Activated CD4-positive, alpha-beta T cell treated with anti-CD3 and anti-CD28 coated beads, Interleukin-2, amount 50 U/mL, for 1 hour (primary cell): ENCODE results near the gene KLHL18.
"Not testable (repeated sequence)": the region's sequence is repeated elsewhere in the genome, so short reads cannot be mapped to it uniquely, and the experiment has no call there.

ENCODE experiments used
- DNase-seq: peaks from one replicate; pipeline ENCODE4 v3.0.0-alpha.2; 2020

The KLHL18 gene

GRCh38 chr3:47282424-47283192, at the start of gene KLHL18, which contains the start of gene KIF9:
Gene KLHL18, plus strand, starts transcription at chr3:47282944. Its CDS starts 22 bp downstream, at chr3:47282966.
Gene KIF9, minus strand, starts transcription at chr3:47282799. Its CDS starts 5,425 bp downstream, at chr3:47277374.
- peak; percentile 96 for DNase-seq

GRCh38 chr3:47238017-47238416, 44.7 kb upstream of the KLHL18 start:
- no peak for DNase-seq

GRCh38 chr3:47239929-47240328, 42.8 kb upstream of the KLHL18 start:
- DNase-seq, result no peak

GRCh38 chr3:47243419-47244147, 39.2 kb upstream of the KLHL18 start:
- DNase-seq, result no peak

- no peak for DNase-seq
Observed at GRCh38 chr3:47244531-47245100, 38.1 kb upstream of the KLHL18 start.

- DNase-seq, result no peak
Observed at GRCh38 chr3:47245271-47245670, 37.5 kb upstream of the KLHL18 start.

- no peak for DNase-seq
Observed at GRCh38 chr3:47247131-47248064, 35.3 kb upstream of the KLHL18 start.

GRCh38 chr3:47250309-47251060, 32.3 kb upstream of the KLHL18 start:
- DNase-seq, result no peak

- DNase-seq, result not testable (repeated sequence)
Observed at GRCh38 chr3:47251085-47251484, 31.7 kb upstream of the KLHL18 start.

GRCh38 chr3:47251689-47252088, 31.1 kb upstream of the KLHL18 start:
- no peak for DNase-seq

- DNase-seq, result not testable (repeated sequence)
Observed at GRCh38 chr3:47256331-47256730, 26.4 kb upstream of the KLHL18 start.

- DNase-seq, result no peak
Observed at GRCh38 chr3:47259114-47259513, 23.6 kb upstream of the KLHL18 start.

GRCh38 chr3:47260605-47261004, 22.1 kb upstream of the KLHL18 start:
- DNase-seq, result no peak

- no peak for DNase-seq
Observed at GRCh38 chr3:47261301-47261700, 21.4 kb upstream of the KLHL18 start.

GRCh38 chr3:47265008-47265407, 17.7 kb upstream of the KLHL18 start:
- no peak for DNase-seq

GRCh38 chr3:47265725-47266428, 16.9 kb upstream of the KLHL18 start:
- no peak for DNase-seq

GRCh38 chr3:47266709-47267489, 15.8 kb upstream of the KLHL18 start:
- peak; percentile 37 for DNase-seq

- no peak for DNase-seq
Observed at GRCh38 chr3:47267490-47267824, 15.3 kb upstream of the KLHL18 start.

GRCh38 chr3:47270526-47270925, 12.2 kb upstream of the KLHL18 start:
- no peak for DNase-seq

- DNase-seq, result no peak
Observed at GRCh38 chr3:47273564-47273963, 9.2 kb upstream of the KLHL18 start.

GRCh38 chr3:47274652-47275051, 8.1 kb upstream of the KLHL18 start:
- DNase-seq, result no peak
